AG10803 (cell line): ENCODE results near the gene IGFLR1.

Experiments used
- DNase-seq: peaks from one replicate; pipeline ENCODE4 v3.0.0; 2010; ENCODE audit warnings: low read depth
- H3K4me3 ChIP-seq: 2 replicates; pipeline ENCODE4 v1.5.1; 2011; ENCODE audit warnings: mild to moderate bottlenecking, low read length, control low read depth
- TF ChIP-seq, protein P1 (sequence below): conservative IDR thresholded peaks from 2 replicates; pipeline ENCODE4 v1.5.1; 2011; ENCODE audit warnings: mild to moderate bottlenecking, low read length, control low read depth, inconsistent platforms

Gene IGFLR1

DNA sequence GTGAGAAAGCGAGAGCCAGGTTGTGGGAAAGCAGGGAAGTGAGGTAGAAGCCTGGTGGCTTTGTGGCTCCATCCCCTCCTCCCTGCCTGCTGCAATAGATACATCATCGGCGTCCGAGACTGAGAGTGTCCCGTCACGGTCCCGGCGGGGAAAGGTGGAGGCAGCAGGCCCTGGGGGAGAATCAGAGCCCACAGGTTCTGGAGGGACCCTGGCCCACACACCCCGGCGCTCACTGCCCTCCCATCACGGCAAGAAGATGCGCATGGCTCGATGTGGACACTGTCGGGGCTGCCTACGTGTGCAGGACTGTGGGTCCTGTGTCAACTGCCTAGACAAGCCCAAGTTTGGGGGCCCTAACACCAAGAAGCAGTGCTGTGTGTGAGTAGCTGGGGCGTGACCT lies 19.4 kb downstream of the IGFLR1 start:
- no peak overlapping the region for H3K4me3 ChIP-seq
- no peak for DNase-seq
- TF ChIP-seq, protein P1, sequence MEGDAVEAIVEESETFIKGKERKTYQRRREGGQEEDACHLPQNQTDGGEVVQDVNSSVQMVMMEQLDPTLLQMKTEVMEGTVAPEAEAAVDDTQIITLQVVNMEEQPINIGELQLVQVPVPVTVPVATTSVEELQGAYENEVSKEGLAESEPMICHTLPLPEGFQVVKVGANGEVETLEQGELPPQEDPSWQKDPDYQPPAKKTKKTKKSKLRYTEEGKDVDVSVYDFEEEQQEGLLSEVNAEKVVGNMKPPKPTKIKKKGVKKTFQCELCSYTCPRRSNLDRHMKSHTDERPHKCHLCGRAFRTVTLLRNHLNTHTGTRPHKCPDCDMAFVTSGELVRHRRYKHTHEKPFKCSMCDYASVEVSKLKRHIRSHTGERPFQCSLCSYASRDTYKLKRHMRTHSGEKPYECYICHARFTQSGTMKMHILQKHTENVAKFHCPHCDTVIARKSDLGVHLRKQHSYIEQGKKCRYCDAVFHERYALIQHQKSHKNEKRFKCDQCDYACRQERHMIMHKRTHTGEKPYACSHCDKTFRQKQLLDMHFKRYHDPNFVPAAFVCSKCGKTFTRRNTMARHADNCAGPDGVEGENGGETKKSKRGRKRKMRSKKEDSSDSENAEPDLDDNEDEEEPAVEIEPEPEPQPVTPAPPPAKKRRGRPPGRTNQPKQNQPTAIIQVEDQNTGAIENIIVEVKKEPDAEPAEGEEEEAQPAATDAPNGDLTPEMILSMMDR = no peak

DNA sequence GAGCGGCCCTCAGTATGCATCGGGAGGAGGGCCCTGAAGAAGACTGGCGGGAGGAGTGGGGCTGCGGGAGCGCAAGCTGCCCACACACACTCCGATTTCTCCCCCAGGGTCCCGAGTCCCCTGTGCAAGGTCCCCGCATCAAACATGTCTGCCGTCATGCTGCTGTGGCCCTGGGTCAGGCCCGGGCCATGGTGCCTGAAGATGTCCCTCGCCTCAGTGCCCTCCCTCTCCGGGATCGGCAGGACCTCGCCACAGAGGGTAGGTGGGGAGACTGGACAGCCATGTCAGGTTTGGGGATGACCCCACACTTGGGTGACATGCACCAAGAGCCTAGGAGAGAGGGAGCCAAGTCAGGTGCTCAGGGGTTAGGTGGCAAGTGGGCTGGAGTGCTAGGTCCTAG lies 19.8 kb downstream of the IGFLR1 start:
- TF ChIP-seq, protein P1 = no peak
- DNase-seq = no peak
- H3K4me3 ChIP-seq = no peak overlapping the region

DNA sequence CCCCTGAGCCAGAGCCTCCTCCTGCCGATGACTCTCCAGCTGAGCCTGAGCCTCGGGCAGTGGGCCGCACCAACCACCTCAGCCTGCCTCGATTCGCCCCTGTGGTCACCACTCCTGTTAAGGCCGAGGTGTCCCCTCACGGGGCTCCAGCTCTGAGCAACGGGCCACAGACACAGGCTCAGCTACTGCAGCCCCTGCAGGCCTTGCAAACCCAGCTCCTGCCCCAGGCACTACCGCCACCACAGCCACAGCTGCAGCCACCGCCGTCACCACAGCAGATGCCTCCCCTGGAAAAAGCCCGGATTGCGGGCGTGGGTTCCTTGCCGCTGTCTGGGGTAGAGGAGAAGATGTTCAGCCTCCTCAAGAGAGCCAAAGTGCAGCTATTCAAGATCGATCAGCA lies 20.9 kb downstream of the IGFLR1 start:
- no peak overlapping the region for H3K4me3 ChIP-seq
- DNase-seq = no peak
- TF ChIP-seq, protein P1 = no peak

DNA sequence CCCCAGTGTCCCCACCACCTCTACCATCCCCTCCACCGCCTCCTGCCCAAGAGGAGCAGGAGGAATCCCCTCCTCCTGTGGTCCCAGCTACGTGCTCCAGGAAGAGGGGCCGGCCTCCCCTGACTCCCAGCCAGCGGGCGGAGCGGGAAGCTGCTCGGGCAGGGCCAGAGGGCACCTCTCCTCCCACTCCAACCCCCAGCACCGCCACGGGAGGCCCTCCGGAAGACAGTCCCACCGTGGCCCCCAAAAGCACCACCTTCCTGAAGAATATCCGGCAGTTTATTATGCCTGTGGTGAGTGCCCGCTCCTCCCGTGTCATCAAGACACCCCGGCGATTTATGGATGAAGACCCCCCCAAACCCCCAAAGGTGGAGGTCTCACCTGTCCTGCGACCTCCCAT lies 21.6 kb downstream of the IGFLR1 start:
- DNase-seq = no peak
- TF ChIP-seq, protein P1 = no peak
- no peak overlapping the region for H3K4me3 ChIP-seq

DNA sequence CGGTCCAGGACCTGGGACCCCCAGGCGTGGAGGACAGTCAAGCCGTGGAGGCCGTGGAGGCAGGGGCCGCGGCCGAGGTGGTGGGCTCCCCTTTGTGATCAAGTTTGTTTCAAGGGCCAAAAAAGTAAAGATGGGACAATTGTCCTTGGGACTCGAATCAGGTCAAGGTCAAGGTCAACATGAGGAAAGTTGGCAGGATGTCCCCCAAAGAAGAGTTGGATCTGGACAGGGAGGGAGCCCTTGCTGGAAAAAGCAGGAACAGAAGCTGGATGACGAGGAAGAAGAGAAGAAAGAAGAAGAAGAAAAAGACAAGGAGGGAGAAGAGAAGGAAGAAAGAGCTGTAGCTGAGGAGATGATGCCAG lies 22.1 kb downstream of the IGFLR1 start:
- no peak for DNase-seq
- TF ChIP-seq, protein P1 = no peak
- no peak overlapping the region for H3K4me3 ChIP-seq

DNA sequence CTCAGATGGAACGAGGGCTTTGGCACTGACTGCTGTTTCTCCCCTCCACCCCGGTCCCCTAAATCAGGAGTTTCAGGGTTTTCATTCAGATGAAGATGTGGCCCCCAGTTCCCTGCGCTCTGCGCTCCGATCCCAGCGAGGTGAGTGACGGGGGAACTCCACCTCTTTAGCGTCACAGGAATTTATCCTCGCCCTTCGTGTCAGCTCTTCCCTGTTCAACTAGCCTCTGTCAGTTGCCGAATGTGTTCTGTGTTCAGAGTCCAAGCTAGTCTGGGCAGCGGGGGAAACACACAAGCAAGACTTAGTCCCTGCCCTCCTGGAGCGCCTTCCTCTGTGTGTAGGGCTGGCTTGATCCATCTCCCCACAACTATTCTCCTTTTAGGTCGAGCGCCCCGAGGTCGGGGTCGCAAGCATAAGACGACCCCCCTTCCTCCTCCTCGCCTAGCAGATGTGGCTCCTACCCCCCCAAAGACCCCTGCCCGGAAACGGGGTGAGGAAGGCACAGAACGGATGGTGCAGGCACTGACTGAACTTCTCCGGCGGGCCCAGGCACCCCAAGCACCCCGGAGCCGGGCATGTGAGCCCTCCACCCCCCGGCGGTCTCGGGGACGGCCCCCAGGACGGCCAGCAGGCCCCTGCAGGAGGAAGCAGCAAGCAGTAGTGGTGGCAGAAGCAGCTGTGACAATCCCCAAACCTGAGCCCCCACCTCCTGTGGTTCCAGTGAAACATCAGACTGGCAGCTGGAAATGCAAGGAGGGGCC lies 22.7 kb downstream of the IGFLR1 start:
- H3K4me3 ChIP-seq = peak overlapping the region; percentile 91
- DNase-seq = no peak
- TF ChIP-seq, protein P1 = no peak

DNA sequence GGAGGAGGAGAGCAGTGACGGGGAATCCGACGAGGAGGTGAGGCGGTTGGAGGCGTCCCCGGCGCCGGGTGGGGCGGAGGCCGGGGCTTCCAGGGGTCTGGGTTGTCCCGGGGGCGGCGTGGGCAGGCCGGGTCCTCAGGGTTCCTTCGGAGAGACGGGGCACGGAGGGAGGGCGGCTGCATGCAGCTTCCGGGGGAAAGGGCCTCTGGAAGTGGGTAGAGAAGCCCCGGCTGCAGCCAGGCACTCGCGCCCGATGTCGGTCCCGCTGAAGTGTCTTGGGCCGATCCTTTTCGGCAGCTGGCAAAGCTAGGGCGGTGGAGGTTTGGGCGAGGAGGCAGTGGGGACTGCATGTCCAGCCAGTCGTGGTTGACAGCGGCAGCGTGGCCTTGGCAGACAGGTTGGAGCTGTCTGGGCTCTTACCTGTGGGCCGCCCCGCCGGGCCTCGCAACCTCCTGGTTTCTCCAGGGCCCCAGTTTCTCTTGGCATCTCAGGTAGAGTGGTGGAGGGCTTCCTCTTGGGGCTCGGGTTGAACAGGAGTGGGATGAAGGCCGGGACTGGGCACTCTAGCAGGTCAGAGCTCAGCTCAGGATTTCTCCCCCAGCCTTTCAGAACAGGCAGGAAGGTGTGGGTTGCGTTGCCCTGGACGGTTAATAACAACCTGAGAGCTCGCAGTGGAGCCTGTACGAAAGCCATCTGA lies 23.8 kb downstream of the IGFLR1 start:
- H3K4me3 ChIP-seq = peak overlapping the region; percentile 91
- TF ChIP-seq, protein P1 = no peak
- DNase-seq = peak; percentile 11
